NB4 (cell line): ENCODE measurements around the gene PTPRK.

ENCODE experiments used
- POLR2A ChIP-seq: IDR thresholded peaks from 2 replicates; pipeline ENCODE4 v1.6.1; 2011; ENCODE audit warnings: mild to moderate bottlenecking; ENCODE audit not compliant: insufficient read length; ENCODE audit errors: extremely low read depth
- TF ChIP-seq, protein P1 (sequence below): IDR thresholded peaks from one replicate; pipeline ENCODE4 v1.5.1; 2012; ENCODE audit warnings: low read depth, low read length

DNA sequence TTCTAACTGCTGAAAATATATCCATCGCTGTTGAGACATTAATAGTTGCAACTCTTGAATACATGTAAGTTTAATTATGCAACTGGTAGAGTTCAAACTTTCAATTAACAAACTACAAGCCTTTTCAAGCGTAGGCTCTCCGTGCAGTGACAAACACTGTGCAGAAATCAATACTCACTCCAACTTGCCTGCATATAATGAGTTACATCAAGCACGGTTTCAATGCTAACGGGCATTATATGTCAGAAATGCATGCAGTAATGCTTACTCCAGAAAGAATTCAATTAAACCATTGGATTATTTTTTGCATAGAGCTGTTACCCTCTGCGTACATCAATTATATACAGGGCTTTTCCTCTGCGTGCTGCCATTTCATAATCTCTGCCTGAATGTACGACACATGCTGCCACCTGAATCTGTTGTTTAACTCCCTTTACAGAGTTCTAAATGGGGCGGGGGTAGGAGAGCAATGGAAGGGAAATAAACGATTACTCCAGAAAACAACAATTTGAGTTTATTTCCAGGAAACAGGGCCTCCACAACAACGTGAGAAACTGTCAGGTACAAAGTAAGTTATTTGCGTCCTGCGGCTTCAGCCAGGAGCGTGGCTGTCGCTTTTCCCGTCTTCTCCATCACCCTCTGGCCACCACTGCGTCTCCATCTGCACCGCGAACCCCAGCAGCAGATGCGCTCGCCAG lies 1.8 kb downstream of the PTPRK start:
- no peak for TF ChIP-seq POLR2A
- TF ChIP-seq, protein P1, sequence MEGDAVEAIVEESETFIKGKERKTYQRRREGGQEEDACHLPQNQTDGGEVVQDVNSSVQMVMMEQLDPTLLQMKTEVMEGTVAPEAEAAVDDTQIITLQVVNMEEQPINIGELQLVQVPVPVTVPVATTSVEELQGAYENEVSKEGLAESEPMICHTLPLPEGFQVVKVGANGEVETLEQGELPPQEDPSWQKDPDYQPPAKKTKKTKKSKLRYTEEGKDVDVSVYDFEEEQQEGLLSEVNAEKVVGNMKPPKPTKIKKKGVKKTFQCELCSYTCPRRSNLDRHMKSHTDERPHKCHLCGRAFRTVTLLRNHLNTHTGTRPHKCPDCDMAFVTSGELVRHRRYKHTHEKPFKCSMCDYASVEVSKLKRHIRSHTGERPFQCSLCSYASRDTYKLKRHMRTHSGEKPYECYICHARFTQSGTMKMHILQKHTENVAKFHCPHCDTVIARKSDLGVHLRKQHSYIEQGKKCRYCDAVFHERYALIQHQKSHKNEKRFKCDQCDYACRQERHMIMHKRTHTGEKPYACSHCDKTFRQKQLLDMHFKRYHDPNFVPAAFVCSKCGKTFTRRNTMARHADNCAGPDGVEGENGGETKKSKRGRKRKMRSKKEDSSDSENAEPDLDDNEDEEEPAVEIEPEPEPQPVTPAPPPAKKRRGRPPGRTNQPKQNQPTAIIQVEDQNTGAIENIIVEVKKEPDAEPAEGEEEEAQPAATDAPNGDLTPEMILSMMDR: no peak
